Eye (tissue), 1 donor: Measurements from ENCODE around the gene ABCA4.
"Not testable (repeated sequence)": the region's sequence is repeated elsewhere in the genome, so short reads cannot be mapped to it uniquely, and the experiment has no call there.

Source experiments
- DNase-seq: peaks from one replicate; pipeline ENCODE4 v3.0.0-alpha.2; 2015

Gene ABCA4

GRCh38 chr1:93972341-93972740 is 148.6 kb downstream of the ABCA4 start:
- no peak for DNase-seq

DNA sequence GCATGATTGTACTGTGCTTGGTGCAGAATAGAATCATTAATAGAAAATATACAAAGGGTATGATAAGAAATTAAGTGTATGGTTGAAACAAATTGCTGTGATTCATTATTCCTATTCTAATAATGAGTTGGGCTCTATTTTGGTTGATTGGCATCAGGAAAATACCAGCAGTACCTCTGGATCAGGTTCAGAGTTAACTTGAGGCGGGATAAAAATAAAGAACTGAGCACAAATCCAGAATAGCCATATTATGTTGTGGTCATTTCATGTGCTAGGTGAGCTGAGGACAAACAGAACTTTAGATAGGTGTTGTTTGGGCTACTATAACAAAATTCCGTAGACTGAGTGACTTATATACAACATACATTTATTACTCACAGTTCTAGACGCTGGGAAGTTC is 151.1 kb downstream of the ABCA4 start:
- DNase-seq: no peak

- DNase-seq: no peak
These were observed 151.6 kb downstream of the ABCA4 start for GRCh38 chr1:93969371-93969770.

DNA sequence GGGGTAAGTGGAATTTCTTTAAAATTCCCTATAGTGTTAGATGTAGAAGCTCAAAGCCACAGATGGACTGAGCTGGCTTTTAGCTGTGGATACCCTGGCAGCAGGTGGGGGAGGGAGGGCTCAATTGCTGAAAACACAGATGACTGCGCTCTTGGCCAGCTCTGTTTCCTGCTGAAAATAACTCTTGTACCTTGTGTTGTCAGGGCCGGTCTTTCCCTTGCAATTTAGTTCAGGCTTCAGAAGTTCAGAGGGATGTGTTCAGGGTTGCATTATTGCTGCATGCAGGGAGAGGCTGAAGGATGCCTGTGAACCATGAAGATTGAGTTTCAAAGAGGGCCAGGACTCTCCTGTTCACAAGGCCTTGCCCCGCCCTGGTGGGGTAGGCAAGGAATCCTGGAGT is 153.6 kb downstream of the ABCA4 start:
- DNase-seq: no peak

GRCh38 chr1:93965888-93966287 is 155.1 kb downstream of the ABCA4 start:
- DNase-seq: no peak

DNA sequence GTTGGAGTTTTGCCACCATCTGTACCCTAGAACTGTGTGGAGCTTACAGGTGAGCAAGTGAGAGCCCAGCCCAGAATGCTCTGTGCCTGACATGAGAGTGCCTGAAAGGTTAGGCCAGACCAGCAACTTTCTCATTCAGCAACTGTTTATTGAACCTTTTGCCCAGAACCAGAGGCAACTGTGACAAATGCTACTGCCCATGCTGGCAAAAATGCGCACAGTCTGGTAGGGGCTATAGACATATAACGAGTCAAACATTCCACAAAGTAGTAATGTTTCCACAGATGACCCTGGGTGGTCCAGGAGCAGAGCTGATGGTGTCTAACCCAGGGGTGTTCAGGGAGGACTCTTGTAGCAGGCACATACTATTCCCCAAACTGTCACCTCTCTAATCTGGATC is 155.7 kb downstream of the ABCA4 start:
- DNase-seq: no peak

GRCh38 chr1:93964777-93965200 is 156.2 kb downstream of the ABCA4 start:
- DNase-seq: no peak

- no peak for DNase-seq
These were observed 156.7 kb downstream of the ABCA4 start for GRCh38 chr1:93964096-93964776.

- DNase-seq: no peak
These were observed 157.4 kb downstream of the ABCA4 start for GRCh38 chr1:93963585-93963984.

GRCh38 chr1:93961906-93962305 is 159.0 kb downstream of the ABCA4 start:
- no peak for DNase-seq

GRCh38 chr1:93961443-93961842 is 159.5 kb downstream of the ABCA4 start:
- no peak for DNase-seq

GRCh38 chr1:93960641-93961147 is 160.3 kb downstream of the ABCA4 start:
- DNase-seq: no peak

DNA sequence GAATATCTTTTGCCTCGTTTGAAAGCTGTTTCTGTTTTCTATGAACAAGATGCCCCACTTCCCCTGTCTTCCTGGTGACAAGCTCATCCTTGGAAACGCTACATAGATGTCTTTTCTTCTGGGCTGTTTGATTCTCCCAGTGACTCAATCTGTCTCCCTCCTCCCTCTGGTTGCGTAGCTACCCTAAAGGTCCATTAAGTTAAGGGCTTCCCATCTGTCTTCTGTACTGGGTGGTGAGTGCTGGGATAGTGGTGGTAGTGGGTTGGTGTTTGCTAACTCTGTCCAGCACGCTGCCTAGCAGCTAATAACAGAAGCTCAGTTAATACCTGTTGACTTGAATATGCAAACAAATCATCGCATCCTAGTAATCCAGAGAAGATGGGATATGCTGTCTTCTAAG is 161.5 kb downstream of the ABCA4 start:
- no peak for DNase-seq

GRCh38 chr1:93958726-93959100 is 162.2 kb downstream of the ABCA4 start:
- DNase-seq: no peak

DNA sequence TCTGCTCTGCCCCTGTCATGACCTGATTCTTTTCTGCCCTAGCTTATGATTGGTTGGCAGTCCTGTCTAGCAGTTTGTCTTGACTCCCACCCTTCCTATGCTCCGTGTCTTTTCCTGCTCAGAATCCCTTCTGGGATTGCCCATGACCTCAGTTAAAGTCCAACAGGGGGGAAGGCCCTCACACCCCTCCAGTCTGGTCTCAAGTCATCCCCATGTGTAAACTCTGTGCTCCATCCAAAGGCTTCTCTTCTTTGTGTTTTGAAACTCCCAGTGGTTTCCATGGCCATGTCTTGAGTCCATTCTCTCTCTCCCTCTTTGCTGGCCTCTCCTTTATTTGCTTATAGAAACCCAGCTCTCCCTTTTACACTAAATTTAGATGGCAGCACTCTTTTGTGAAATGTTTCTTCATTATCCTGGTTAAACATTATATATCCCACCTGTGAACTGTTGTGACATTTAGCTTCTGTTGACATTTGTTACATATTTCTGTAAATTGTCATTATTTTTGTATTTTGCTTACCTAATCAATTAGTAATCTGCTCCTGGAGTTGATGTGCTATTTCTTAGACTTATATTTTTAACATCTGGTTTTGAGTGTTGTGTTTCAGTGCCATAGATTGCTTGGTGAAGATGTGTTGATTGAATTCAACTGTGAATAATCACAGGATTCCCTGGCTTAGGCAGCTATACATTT is 162.8 kb downstream of the ABCA4 start:
- no peak for DNase-seq

- no peak for DNase-seq
These were observed 165.2 kb downstream of the ABCA4 start for GRCh38 chr1:93955765-93956164.

DNA sequence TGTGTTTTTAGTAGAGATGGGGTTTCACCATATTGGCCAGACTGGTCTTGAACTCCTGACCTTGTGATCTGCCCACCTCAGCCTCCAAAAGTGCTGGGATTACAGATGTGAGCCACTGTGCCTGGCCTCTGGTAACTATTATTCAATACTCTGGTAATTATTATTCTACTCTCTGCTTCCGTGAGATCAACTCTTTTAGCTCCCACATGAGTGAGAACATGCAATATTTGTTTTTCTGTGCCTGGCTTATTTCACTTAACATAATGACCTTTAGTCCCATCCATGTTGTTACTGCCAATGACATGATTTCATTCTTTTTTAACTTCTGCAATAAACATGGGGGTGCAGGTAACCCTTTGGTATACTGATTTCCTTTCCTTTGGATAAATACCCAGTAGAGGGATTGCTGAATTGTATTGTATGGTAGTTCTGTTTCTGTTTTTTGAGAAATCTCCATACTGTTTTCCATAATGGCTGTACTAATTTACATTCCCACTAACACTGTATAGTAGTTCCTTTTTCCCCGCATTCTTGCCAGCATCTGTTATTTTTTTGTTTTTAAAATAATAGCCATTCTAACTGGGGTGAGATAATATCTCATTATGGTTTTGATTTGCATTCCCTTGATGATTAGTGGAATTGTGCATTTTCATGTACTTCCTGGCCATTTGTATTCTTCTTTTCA is 173.8 kb downstream of the ABCA4 start:
- DNase-seq: not testable (repeated sequence)
